Body of pancreas (tissue), 4 donors: ENCODE data around the gene KLHL8. TPM values are rescaled to one million over a fixed set of nuclear protein-coding genes. Genes with fewer than 3 reads are reported as not detected.

Experiments
- ATAC-seq: fragments of 150-250 bp; one replicate; pipeline ENCODE4 v1.9.1; 2016
- DNase-seq, 4 donors: peaks; one replicate each; pipeline ENCODE4 v3.0.0-alpha.2; 2019
- H3K27ac ChIP-seq, 4 donors: fragments of 200-600 bp; sonication (generic); 1 replicate in 3 of 4; 2 replicates in 1 of 4; pipeline versions ENCODE4 v1.5.1 to v1.6.1; 2016 to 2019; ENCODE audit warnings: mild to moderate bottlenecking in 1 of 4, mixed read lengths in 1 of 4, moderate library complexity in 1 of 4
- H3K27me3 ChIP-seq, 2 donors: fragments of 200-600 bp; sonication (generic); one replicate each; pipeline ENCODE4 v1.6.0; 2016; ENCODE audit warnings: mild to moderate bottlenecking in 1 of 2
- H3K36me3 ChIP-seq, 2 donors: fragments of 200-600 bp; sonication (generic); replicated peaks in 1 of 2; 2 replicates each; pipeline ENCODE4 v1.5.1; 2016; ENCODE audit warnings: low read depth in 2 of 2; ENCODE audit not compliant: insufficient read depth in 1 of 2
- H3K4me1 ChIP-seq: fragments of 200-600 bp; sonication (generic); one replicate; pipeline ENCODE4 v1.6.0; 2016
- H3K4me3 ChIP-seq, 2 donors: fragments of 200-600 bp; sonication (generic); 1 replicate in 1 of 2; 2 replicates in 1 of 2; pipeline ENCODE4 v1.5.1; 2016 to 2019
- H3K9me3 ChIP-seq, 3 donors: fragments of 200-600 bp; sonication (generic); 1 replicate in 2 of 3; 2 replicates in 1 of 3; pipeline ENCODE4 v1.5.1; 2016
- POLR2A ChIP-seq, 3 donors: fragments of 450-650 bp; IDR thresholded peaks; one replicate each; pipeline ENCODE4 v1.6.1; 2016; ENCODE audit warnings: antibody characterized with exemption in 3 of 3, mild to moderate bottlenecking in 2 of 3
- WGBS, 2 donors: methylation state at CpG; one replicate each; pipeline ENCODE4 v1.1.5; 2017; 5-methylcytosine and 5-hydroxymethylcytosine counted together
- intact Hi-C: fragments of 100-400 bp; cut with DNase I; formaldehyde crosslinking; loops from one replicate; pipeline ENCODE4 v1.15.1; 2023
- total RNA-seq, 2 donors: library from RNA; depleted of rRNA; stranded (reverse); fragments of >200 nt; gene quantifications; one replicate each; pipeline ENCODE4 v1.1.0, GENCODE V29; 2016
- TF ChIP-seq, protein P1 (sequence below), 7 experiments: fragments of 450-650 bp in 4 of 7; fragments of 200-600 bp in 3 of 7; sonication (generic) in 3 of 7; IDR thresholded peaks; one replicate each; pipeline ENCODE4 v1.5.1; 2016 to 2019; ENCODE audit warnings: antibody characterized with exemption in 7 of 7

KLHL8 gene
- total RNA-seq, 2 donors from 2014 or later, result 4.4 to 9.9 TPM

DNA sequence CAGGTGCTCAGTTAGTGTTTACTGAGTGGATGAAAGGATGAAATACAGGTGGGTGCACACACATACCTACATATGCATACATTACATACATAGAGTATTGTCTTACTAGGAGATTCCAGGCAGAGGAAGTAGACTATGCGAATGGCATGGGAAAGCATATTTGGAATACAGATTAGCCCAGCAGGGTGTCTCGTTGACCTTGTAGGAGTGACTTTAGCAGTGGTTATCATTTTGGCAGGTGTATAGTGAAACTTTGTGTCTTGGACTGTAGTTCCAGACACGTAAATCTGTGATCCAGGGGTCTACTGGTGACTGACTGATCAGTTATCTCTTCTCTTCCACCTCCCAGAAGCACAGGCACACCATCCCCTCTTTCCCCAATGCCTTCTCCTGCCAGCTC, 86.3 kb downstream of the KLHL8 start:
- whole genome bisulfite sequencing, 2 donors, result 34 to 69% methylated on average over 3 of the region's 3 CpGs
- Histone ChIP-seq H3K27me3 (no peaks in the 10 kb centered on the region), H3K4me1 (no peaks in the 10 kb centered on the region), H3K9me3 (no peaks in the 10 kb centered on the region), H3K36me3 (peaks cover 3 to 26% of the 10 kb centered on the region in 2 donors), H3K4me3 (no peak overlapping the region), H3K27ac (no peak overlapping the region)
- ATAC-seq, result no peak
- TF ChIP-seq POLR2A (IDR thresholded peaks at IDR 0.05), result no peak
- TF ChIP-seq, protein P1, sequence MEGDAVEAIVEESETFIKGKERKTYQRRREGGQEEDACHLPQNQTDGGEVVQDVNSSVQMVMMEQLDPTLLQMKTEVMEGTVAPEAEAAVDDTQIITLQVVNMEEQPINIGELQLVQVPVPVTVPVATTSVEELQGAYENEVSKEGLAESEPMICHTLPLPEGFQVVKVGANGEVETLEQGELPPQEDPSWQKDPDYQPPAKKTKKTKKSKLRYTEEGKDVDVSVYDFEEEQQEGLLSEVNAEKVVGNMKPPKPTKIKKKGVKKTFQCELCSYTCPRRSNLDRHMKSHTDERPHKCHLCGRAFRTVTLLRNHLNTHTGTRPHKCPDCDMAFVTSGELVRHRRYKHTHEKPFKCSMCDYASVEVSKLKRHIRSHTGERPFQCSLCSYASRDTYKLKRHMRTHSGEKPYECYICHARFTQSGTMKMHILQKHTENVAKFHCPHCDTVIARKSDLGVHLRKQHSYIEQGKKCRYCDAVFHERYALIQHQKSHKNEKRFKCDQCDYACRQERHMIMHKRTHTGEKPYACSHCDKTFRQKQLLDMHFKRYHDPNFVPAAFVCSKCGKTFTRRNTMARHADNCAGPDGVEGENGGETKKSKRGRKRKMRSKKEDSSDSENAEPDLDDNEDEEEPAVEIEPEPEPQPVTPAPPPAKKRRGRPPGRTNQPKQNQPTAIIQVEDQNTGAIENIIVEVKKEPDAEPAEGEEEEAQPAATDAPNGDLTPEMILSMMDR (IDR thresholded peaks at IDR 0.05), result no peak
- no peak for DNase-seq
- intact Hi-C loops, result no loop called here

DNA sequence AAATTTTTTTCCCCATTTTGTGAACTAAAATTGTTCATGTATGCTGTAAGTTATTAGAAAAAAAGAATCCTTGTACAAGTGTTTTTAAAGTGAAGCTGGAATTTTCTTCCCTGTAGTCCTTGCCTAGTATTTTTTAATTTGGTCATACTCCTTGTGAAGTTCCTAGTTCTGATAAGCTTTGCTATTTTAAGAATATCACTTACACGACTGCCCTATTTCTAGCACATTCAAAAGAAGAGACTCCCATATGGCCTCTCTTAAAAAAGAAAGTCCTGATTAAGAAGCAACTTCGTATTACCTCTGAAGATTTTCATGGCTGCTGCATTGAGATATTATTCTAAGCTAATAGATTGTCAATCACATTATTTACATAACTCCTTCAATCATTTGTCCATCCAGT, 87.2 kb downstream of the KLHL8 start:
- ATAC-seq (no peak), DNase-seq (no peak)
- intact Hi-C loops, result no loop called here
- Histone ChIP-seq H3K9me3 (no peaks in the 10 kb centered on the region), H3K4me1 (no peaks in the 10 kb centered on the region), H3K27me3 (no peaks in the 10 kb centered on the region), H3K4me3 (no peak overlapping the region), H3K36me3 (peaks cover 3 to 26% of the 10 kb centered on the region in 2 donors), H3K27ac (no peak overlapping the region)
- TF ChIP-seq, protein P1 (IDR thresholded peaks at IDR 0.05), result no peak
- no peak for TF ChIP-seq POLR2A (IDR thresholded peaks at IDR 0.05)
- 52 to 60% methylated on average over 2 of the region's 2 CpGs for WGBS, 2 donors

DNA sequence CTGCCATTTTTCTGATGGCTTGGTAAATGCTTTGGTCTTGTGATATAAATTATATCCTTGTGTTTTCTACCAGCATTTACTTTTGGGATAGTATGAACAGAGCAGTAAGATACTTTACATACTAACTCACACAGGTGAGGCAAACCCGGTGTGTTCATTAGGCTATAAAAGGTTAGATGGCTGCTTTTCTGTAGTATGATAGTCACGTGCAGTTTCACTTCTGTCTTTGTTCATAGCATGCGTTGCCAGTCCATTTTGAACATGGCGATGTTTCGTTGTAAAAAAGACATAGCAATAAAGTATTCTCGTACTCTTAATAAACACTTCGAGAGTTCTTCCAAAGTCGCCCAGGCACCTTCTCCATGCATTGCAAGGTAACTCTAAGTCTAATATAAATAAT, 88.4 kb downstream of the KLHL8 start:
- 95 to 98% methylated on average over 8 of the region's 8 CpGs for WGBS, 2 donors
- H3K4me1 ChIP-seq, result no peaks in the 10 kb centered on the region
- intact Hi-C loops, result no loop called here
- H3K4me3 ChIP-seq, result no peak overlapping the region
- no peak for ATAC-seq
- peaks cover 9 to 31% of the 10 kb centered on the region in 2 donors for H3K36me3 ChIP-seq
- TF ChIP-seq POLR2A (IDR thresholded peaks at IDR 0.05), result no peak
- TF ChIP-seq, protein P1 (IDR thresholded peaks at IDR 0.05), result no peak
- DNase-seq, result no peak
- no peaks in the 10 kb centered on the region for H3K27me3 ChIP-seq
- no peaks in the 10 kb centered on the region for H3K9me3 ChIP-seq
- no peak overlapping the region for H3K27ac ChIP-seq

DNA sequence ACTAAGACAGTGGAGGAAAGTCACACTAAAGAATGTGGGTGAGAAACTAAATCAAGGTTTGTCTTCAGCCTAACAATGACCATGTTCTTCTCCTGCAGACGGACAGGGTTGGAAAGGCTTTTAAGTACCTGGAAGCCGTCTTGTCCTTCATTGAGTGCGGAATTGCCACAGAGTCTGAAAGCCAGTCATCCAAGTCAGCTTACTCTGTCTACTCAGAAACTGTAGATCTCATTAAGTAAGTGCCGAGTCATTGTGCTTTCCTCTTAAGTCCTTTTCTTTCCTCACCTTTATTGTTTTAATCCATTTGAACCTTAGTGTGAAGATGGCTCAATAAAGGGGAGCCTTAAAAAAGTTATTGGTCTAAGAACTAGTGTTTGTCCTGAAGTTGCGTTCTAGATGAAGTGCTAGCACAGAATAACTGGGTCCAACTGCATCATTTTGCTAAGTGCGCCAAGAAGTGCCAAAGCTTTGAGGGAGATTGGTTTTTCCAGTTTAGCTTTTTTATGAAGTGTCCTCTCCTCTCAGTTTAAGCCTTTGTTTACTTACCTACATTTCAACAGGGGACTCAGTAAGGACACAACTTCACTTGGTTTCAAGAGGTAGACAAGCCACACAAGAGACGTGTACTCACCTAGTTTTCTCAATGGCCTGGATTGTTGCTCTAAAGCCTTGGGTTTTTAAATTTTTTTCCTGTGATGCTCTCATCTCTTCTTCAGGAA, 89.3 kb downstream of the KLHL8 start:
- no peaks in the 10 kb centered on the region for H3K4me1 ChIP-seq
- no peak overlapping the region for H3K27ac ChIP-seq
- intact Hi-C loops, result no loop called here
- H3K36me3 ChIP-seq, result peaks cover 14 to 36% of the 10 kb centered on the region in 2 donors
- H3K4me3 ChIP-seq, result no peak overlapping the region
- 96% methylated on average over 7 of the region's 7 CpGs for WGBS, 2 donors
- H3K27me3 ChIP-seq, result no peaks in the 10 kb centered on the region
- TF ChIP-seq, protein P1 (IDR thresholded peaks at IDR 0.05), result no peak
- no peak for TF ChIP-seq POLR2A (IDR thresholded peaks at IDR 0.05)
- no peak for DNase-seq
- no peak for ATAC-seq
- no peaks in the 10 kb centered on the region for H3K9me3 ChIP-seq

DNA sequence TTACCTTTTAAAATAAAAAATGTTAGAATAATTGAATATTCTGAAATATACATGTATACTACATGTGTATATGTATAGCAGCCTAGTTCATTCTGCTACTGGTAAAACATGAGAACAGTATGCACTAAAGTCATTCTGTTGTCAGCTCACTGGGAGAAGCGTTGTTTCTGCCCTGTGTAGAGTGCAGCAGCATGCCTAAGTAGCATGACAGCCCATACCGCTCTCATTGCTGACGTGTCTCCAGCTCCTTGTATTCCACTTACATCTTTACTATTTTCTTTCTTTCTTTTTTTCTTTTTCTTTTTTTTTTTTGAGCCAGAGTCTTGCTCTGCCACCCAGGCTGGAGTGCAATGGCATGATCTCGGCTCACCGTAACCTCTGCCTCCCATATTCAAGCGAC, 90.7 kb downstream of the KLHL8 start:
- TF ChIP-seq, protein P1 (IDR thresholded peaks at IDR 0.05), result no peak
- TF ChIP-seq POLR2A (IDR thresholded peaks at IDR 0.05), result no peak
- no peak overlapping the region for H3K4me3 ChIP-seq
- no peaks in the 10 kb centered on the region for H3K4me1 ChIP-seq
- intact Hi-C loops, result no loop called here
- 94 to 97% methylated on average over 6 of the region's 6 CpGs for WGBS, 2 donors
- H3K27me3 ChIP-seq, result no peaks in the 10 kb centered on the region
- DNase-seq, result no peak
- no peak for ATAC-seq
- H3K9me3 ChIP-seq, result no peaks in the 10 kb centered on the region
- peaks cover 15 to 40% of the 10 kb centered on the region in 2 donors for H3K36me3 ChIP-seq
- no peak overlapping the region for H3K27ac ChIP-seq
